Fibroblast of lung (primary cell): ENCODE measurements around the gene ZMAT3. TPM values are rescaled to one million over a fixed set of nuclear protein-coding genes. Genes with fewer than 3 reads are reported as not detected.

Experiments
- DNase-seq, 2 donors: peaks; one replicate each; pipeline versions ENCODE4 v3.0.0 to v3.0.0-alpha.2; 2010; ENCODE audit warnings: low read depth in 2 of 2
- H2AFZ ChIP-seq: 2 replicates; pipeline ENCODE4 v1.5.1; 2012; ENCODE audit warnings: low read length, control low read depth, inconsistent platforms
- H3K27ac ChIP-seq: 2 replicates; pipeline ENCODE4 v1.5.1; 2011; ENCODE audit warnings: low read length, control low read depth; ENCODE audit not compliant: insufficient read depth
- H3K27me3 ChIP-seq: 2 replicates; pipeline ENCODE4 v1.5.1; 2011; ENCODE audit warnings: mild to moderate bottlenecking, low read length; ENCODE audit not compliant: control insufficient read depth, insufficient read depth
- H3K36me3 ChIP-seq: 2 replicates; pipeline ENCODE4 v1.5.1; 2011; ENCODE audit warnings: low read length; ENCODE audit not compliant: control insufficient read depth, insufficient read depth
- H3K4me1 ChIP-seq: 2 replicates; pipeline ENCODE4 v1.5.1; 2011; ENCODE audit warnings: low read length; ENCODE audit not compliant: control insufficient read depth, insufficient read depth; ENCODE audit errors: extremely low read depth
- H3K4me2 ChIP-seq: 2 replicates; pipeline ENCODE4 v1.5.1; 2011; ENCODE audit warnings: low read length, control low read depth; ENCODE audit not compliant: insufficient read depth; ENCODE audit errors: extremely low read depth
- H3K4me3 ChIP-seq, 4 experiments: fragments of 200-600 bp in 1 of 4; sonication (generic) in 1 of 4; replicated peaks in 1 of 4; 2 replicates each; pipeline ENCODE4 v1.5.1; 2011 to 2016; ENCODE audit warnings: low read length in 4 of 4, low read depth in 3 of 4, mild to moderate bottlenecking in 3 of 4, control low read depth in 2 of 4, inconsistent platforms in 1 of 4, mixed read lengths in 1 of 4; ENCODE audit not compliant: insufficient read depth in 1 of 4; ENCODE audit errors: control extremely low read depth in 1 of 4
- H3K79me2 ChIP-seq: 2 replicates; pipeline ENCODE4 v1.5.1; 2012; ENCODE audit warnings: mild to moderate bottlenecking, low read length, inconsistent platforms; ENCODE audit not compliant: control insufficient read depth, insufficient read depth
- H3K9ac ChIP-seq: 2 replicates; pipeline ENCODE4 v1.5.1; 2011; ENCODE audit warnings: mild to moderate bottlenecking, low read length, control low read depth; ENCODE audit not compliant: insufficient read depth
- H3K9me3 ChIP-seq: 2 replicates; pipeline ENCODE4 v1.5.1; 2012; ENCODE audit warnings: low read depth, low read length; ENCODE audit not compliant: control insufficient read depth, insufficient read depth
- H4K20me1 ChIP-seq: 2 replicates; pipeline ENCODE4 v1.5.1; 2011; ENCODE audit warnings: low read length; ENCODE audit not compliant: control insufficient read depth, insufficient read depth; ENCODE audit errors: extremely low read depth
- CTCF ChIP-seq, 2 donors: IDR thresholded peaks in 1 of 2; conservative IDR thresholded peaks in 1 of 2; 1 replicate in 1 of 2; 2 replicates in 1 of 2; pipeline ENCODE4 v1.5.1; 2011 to 2012; ENCODE audit warnings: low read length in 2 of 2, control low read depth in 1 of 2, inconsistent platforms in 1 of 2, low read depth in 1 of 2, mild to moderate bottlenecking in 1 of 2
- EZH2 ChIP-seq: IDR thresholded peaks from 2 replicates; pipeline ENCODE4 v1.5.1; 2012; ENCODE audit warnings: low read length, control low read depth, mild to moderate bottlenecking; ENCODE audit errors: missing control alignments
- polyA plus RNA-seq, 2 donors: library from polyadenylated mRNA; depleted of rRNA in 1 of 2; stranded (reverse) in 1 of 2; unstranded in 1 of 2; fragments of >200 nt; gene quantifications; 2 replicates each; pipeline ENCODE4 v1.2.1, GENCODE V29; 2011 to 2012; ENCODE audit warnings: missing spikeins in 1 of 2
- total RNA-seq: library from RNA; depleted of rRNA; stranded (reverse); fragments of >200 nt; gene quantifications from 2 replicates; pipeline ENCODE4 v1.2.1, GENCODE V29; 2014

The ZMAT3 gene
- total and polyA plus RNA-seq, 2 donors (not counting 1 experiment from before 2014, with no cell fraction given), result 34.3 to 34.8 TPM

GRCh38 chr3:179069762-179070390 lies 1.7 kb downstream of the ZMAT3 start:
- H3K27ac ChIP-seq, result peak overlapping the region; percentile 85
- peak overlapping the region; percentile 51 for H3K9ac ChIP-seq
- peak; percentile 56 to 64 for DNase-seq
- peak overlapping the region; percentile 86 for H3K4me2 ChIP-seq
- TF ChIP-seq CTCF (conservative IDR thresholded peaks at IDR 0.05 in 1 of 2, IDR thresholded peaks at IDR 0.05 in 1 of 2; ENCODE audit: low read depth in 1 of 2, low read length in 2 of 2) (no peak), EZH2 (no peak)
- H3K4me3 ChIP-seq, result peak overlapping the region; percentile 78 to 99 (median 94)
- H4K20me1 ChIP-seq, result no peaks in the 10 kb centered on the region
- no peak overlapping the region for H2AFZ ChIP-seq
- H3K36me3 ChIP-seq, result peaks cover 1% of the 10 kb centered on the region
- H3K27me3 ChIP-seq, result no peaks in the 10 kb centered on the region
- H3K4me1 ChIP-seq, result no peaks in the 10 kb centered on the region
- H3K79me2 ChIP-seq, result peaks cover 55% of the 10 kb centered on the region
- no peaks in the 10 kb centered on the region for H3K9me3 ChIP-seq

GRCh38 chr3:179068779-179069530 lies 2.7 kb downstream of the ZMAT3 start:
- Histone ChIP-seq H3K4me1 (peaks cover 3% of the 10 kb centered on the region), H3K9me3 (no peaks in the 10 kb centered on the region), H3K4me2 (peak overlapping the region; percentile 86), H3K27me3 (no peaks in the 10 kb centered on the region), H3K4me3 (peak overlapping the region; percentile 27 to 98 (median 84)), H3K36me3 (peaks cover 1% of the 10 kb centered on the region), H3K79me2 (peaks cover 59% of the 10 kb centered on the region), H3K9ac (no peak overlapping the region), H4K20me1 (no peaks in the 10 kb centered on the region), H2AFZ (no peak overlapping the region), H3K27ac (no peak overlapping the region)
- TF ChIP-seq EZH2 (no peak), CTCF (conservative IDR thresholded peaks at IDR 0.05 in 1 of 2, IDR thresholded peaks at IDR 0.05 in 1 of 2; ENCODE audit: low read depth in 1 of 2, low read length in 2 of 2) (peak; percentile 58 to 74)
- DNase-seq, result peak in 1 of 2 donors; percentile 63

GRCh38 chr3:179067839-179068238 lies 3.8 kb downstream of the ZMAT3 start:
- H3K27ac ChIP-seq, result no peak overlapping the region
- no peak overlapping the region for H3K4me3 ChIP-seq
- H3K4me2 ChIP-seq, result no peak overlapping the region
- peak in 1 of 2 donors; percentile 9 for DNase-seq
- H3K27me3 ChIP-seq, result no peaks in the 10 kb centered on the region
- peaks cover 3% of the 10 kb centered on the region for H3K4me1 ChIP-seq
- H3K36me3 ChIP-seq, result peaks cover 1% of the 10 kb centered on the region
- no peak for TF ChIP-seq EZH2
- TF ChIP-seq CTCF (conservative IDR thresholded peaks at IDR 0.05 in 1 of 2, IDR thresholded peaks at IDR 0.05 in 1 of 2; ENCODE audit: low read depth in 1 of 2, low read length in 2 of 2), result no peak
- H3K9ac ChIP-seq, result no peak overlapping the region
- no peak overlapping the region for H2AFZ ChIP-seq
- no peaks in the 10 kb centered on the region for H3K9me3 ChIP-seq
- H3K79me2 ChIP-seq, result peaks cover 65% of the 10 kb centered on the region
- H4K20me1 ChIP-seq, result no peaks in the 10 kb centered on the region
